Stimulated activated CD4-positive, alpha-beta T cell treated with anti-CD3 and anti-CD28 coated beads, Interleukin-1b, Interleukin-23, amount 100 ng/mL, for 24 hours (primary cell): ENCODE measurements around the gene TMEM18.

Experiments used
- DNase-seq, 4 experiments: peaks; one replicate each; pipeline ENCODE4 v3.0.0-alpha.2; 2020; ENCODE audit warnings: low read depth in 4 of 4, low spot score in 1 of 4

Gene TMEM18

DNA sequence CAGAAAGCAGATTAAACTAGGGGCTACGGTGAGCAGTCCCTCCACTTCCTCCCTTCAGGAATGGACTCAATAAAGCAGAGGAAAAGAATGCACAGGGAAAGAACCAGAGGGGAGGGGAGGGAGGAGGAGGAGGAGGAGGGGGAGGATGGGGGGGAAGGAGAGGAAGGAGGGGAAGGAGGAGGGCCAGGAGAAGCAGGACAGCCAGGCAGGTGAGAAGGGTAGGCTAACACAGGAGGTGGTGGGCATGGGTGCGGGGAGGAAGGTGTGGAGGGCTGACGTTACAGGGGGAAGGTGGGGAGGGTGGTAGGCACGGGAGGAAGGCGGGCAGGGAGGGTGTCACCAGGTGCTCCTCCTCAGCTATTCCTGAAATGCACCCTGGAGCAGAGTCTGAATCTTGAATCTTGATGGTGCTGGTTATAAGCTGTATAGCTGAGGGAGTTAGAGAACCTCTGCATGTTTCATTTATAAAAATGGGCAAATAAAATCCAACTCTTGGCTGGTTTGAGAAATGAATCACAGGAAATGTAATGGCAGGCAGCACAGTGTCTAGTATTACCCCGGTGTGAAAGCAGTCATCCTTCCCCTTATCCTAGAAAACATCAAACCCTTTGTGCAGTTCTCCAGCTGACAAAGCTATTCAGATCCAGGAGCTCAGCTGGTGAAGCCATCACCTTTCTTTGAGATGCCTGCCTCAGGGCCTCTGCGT lies 3.4 kb downstream of the TMEM18 start:
- no peak for DNase-seq

DNA sequence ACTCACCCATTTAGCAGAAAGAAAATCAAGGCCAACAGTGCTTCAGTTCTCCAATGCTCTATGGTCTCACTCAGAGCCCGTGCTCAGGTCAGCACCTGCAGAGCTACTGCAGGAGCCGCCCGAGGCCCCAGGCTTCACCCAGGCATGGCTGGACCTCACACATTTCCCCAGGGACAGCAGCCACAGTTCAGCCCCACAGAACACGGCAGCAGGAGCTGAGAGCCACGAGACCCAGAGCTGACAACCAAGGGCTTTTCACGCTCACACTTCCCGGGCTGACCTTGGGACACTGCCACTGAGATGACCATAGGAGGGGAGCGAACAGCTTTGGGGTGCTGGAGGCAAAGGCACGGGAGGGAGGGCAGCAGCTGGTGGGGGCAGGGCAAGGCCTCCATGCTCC lies 4.2 kb downstream of the TMEM18 start:
- DNase-seq, result no peak

GRCh38 chr2:672606-672905 lies 4.7 kb downstream of the TMEM18 start:
- DNase-seq, result no peak

DNA sequence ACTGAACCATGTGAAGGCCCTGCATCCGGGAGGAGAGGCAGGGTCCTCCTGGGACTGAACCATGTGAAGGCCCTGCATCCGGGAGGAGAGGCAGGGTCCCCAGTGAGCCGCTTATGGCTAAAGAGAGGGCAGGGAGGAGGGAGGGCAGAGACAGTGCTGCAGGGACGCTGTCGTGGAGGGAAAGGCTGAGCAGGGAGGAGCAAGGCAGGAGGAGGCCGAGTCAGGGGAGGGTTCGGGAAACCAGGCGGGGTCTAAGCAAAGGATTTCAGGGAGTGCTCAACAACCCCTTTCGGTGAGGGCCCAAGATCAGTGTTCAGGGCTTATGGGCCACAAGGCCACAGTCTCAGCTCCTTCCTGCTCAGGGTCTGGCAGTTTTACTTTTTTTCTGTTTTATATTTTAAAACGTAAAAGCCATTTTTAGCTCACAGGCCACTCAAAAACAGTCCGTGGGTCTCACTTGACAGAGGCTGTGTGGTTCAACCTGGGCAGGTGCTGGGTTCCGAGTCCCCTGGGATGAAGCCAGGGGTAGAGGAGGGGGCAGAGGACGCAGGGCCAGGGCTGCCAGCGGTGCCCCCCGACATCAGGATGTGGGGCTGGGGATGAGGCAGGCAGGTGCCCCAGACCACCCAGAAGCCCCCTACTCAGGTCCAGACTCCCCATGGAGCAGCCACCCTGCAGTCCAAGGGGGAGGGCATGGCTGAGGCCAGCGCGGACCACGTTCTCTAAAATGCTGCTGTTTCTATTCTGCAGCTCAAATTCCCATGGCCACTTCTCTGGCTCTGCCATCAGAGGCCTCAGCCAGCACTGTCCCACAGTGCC lies 5.2 kb downstream of the TMEM18 start:
- no peak for DNase-seq

DNA sequence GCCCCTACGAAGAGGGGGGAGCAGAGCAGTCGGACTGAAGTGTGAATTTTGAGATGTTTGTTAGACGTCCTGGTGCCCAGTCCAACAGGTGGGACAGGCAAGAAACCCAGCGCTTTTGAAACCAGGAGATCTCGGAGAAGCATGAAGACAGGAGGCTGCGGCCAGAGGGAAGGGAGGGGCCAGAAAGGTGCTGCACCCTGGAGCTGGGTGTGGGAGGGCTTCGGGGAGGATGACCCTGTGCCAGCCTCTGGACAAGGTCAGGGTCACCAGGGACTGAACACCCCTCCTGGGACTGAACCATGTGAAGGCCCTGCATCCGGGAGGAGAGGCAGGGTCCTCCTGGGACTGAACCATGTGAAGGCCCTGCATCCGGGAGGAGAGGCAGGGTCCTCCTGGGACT lies 6.1 kb downstream of the TMEM18 start:
- no peak for DNase-seq

DNA sequence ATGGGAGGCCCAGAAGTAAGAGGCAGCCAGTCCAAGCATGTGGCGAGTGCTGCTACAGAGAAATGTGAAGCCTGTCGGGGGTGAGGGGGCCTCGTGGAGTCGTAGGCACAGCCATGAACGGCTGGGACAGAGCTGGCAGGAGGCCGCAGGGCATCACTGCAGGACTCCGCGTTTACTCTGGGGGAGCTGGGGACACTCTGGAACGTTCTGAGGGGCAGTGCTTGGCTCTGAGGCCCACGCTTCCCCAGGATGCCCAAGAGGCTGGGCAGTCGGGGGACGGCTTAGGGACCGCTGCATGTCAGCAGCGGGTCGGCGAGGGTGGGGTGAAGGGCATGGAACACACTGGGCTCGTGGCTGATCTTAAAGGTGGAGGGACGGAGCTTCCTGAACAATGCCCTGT lies 6.6 kb downstream of the TMEM18 start:
- DNase-seq, result no peak

- no peak for DNase-seq
Measured at GRCh38 chr2:669323-669722, 7.9 kb downstream of the TMEM18 start.

GRCh38 chr2:668000-668398 lies 9.2 kb downstream of the TMEM18 start:
- no peak for DNase-seq

DNA sequence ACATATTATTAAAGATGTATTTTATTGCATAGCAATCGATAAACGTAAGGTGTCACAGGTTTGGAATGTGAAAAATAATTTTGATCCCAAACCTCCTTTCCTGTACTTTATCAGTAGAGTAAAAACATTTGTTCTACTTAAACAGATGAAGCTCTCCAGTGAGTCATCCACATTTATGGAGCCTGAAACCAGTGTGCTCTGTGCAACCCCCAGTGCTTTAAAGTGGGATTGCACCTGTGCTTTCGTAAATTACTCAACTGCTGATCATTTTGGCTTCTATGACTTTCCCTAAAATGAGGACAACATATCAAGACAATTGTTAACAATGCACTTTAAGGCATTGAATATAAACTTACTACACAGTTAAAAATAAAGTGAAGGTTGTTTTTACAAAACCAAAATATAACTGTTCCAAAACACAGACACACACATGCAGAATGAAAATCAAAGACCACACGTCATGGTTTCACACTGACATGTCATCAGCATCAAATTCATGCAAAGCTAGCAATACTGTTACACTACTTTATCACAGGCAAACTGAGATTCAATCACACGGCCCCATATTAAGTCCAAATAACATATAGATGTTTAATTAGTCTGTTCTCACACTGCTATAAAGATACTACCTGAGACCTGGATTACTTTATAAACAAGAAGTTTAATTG lies 9.7 kb downstream of the TMEM18 start:
- no peak for DNase-seq

GRCh38 chr2:666441-666840 lies 10.8 kb downstream of the TMEM18 start:
- DNase-seq, result no peak

- DNase-seq, result no peak
Measured at GRCh38 chr2:665340-666073, 11.7 kb downstream of the TMEM18 start.

DNA sequence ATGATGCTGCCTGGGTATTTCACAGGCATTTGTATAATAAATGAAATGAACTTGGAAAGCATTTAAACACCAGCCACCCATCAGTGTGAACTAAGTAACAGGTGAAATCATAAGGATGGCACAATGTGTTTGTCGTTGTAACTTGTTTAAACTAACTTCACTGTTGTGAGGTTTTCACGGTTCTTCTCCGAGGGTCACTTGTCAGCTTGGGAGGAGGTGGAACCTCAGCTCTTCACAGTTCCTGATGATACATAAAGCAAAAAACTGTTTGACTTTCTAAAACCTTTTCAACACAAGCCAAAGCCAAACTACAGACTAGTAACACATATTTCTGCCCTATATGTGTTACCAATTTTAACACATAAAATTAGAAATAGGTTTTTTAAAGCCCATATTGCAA lies 13.1 kb downstream of the TMEM18 start:
- DNase-seq, result no peak

GRCh38 chr2:663221-663620 lies 14.0 kb downstream of the TMEM18 start:
- DNase-seq, result no peak

DNA sequence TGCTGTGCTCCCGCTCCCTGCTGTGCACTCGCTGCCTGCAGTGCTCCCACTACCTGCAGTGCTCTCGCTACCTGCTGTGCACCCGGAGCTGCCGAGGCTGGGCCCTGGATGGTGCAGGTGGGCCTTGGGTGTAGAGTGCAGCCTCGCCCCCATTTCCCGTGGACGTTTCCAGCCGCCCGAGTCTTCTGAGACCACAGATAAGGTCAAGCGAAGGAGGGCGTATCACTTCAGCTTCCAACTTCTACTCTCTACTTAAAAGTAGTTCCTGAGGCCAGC lies 15.9 kb downstream of the TMEM18 start:
- no peak for DNase-seq

DNA sequence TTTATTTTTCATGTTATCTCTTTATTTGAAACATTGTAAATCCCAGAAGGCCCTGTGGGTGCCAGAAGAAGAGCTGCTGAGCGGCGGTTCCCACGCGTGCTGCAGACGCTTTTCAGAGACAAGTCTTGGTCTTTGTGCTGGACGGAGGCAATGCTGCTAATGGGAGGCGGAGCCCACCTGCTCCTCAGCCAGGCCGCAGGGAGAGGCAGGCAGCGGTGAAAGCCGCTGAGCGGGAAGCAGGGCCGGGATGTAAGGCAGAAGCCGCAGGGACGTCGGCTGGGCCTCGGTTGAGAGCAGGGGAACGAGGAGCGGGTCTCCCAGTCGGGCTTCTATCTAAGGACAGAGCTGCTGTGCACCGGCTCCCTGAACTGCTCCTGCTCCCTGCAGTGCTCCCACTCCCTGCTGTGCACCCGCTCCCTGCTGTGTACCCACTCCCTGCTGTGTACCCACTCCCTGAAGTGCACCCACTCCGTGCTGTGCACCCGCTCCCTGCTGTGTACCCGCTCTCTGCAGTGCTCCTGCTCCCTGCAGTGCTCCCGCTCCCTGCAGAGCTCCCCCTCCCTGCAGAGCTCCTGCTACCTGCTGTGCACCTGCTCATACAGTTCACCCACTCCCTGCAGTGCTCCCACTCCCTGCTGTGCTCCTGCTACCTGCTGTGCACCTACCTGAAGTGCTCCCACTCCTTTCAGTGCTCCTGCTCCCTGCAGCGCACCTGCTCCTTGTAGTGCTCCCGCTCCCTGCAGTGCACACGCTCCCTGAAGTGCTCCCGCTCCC lies 16.4 kb downstream of the TMEM18 start:
- no peak for DNase-seq

DNA sequence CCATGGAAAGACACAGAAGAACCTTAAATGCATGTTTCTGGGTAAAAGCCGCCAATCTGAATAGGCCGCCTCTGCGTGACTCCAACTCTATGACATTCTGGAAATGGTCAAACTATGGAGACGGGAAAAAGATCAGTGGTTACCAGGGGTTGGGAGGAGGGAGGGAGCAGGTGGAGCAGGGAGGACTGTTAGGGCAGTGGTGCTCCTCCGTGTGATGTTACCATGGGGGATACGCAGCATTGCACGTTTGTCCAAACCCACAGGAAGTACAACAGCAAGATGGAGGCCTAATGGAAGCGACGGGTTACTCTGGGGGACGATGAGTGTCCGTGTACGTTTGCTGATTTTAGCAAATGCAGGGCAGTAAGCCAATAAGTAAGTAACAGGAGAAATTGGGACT lies 17.2 kb downstream of the TMEM18 start:
- DNase-seq, result no peak

DNA sequence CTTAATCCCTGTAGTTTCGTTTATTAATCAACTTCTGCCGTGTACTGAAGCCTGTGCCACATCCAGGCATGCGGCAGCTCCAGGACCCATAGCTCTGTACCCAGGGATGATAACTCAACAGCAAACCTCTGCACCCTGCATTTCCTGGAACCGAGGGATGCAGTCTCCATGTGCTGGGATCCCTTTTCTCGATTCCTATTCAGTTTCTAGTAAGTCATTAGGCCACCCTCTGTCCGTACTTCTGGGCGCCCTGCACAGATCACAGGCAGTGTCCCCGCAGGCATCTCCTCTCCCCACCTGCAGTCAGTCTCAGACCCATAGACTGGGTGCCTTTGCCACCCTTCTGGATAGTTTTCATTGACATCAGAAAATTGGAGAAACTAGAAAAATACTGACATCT lies 18.8 kb downstream of the TMEM18 start:
- DNase-seq, result no peak

GRCh38 chr2:657766-658165 lies 19.4 kb downstream of the TMEM18 start:
- DNase-seq, result no peak

DNA sequence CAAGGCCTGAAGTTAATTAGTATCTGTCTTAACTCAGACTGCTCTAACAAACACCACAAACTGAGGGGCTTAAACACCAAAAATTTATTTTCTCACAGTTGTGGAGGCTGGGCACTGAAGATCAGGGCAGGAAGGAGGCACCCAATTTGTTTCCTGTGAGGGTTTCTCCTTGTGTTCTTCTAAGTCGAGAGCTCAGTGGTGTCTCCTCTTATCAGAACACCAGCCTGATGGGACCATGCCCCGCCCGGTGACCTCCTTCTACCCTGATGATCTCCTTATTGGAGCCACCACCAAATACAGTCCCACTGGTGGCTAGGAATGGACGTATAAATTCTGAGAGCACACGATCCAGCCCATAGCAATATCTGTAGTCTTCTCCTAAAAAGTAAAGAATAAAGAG lies 20.5 kb downstream of the TMEM18 start:
- no peak for DNase-seq

DNA sequence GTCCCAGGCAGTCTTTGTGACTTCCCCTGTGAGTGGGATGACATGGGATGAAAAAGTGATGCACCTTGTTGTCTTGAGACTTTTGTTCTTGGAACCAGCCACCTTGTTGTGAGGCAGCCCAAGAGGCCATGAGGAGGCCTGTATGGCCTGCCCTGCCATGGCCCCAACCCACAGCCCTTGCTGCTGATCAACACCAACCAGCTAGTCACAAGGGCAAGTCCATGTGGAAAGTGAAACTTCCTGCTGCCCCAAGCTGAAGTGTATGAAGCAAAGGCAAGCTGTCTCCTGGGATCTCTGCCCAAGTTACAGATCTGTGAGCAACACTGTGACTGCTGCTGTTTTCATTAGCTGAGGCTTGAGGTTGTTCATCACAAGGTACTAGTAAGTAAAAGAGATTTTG lies 21.6 kb downstream of the TMEM18 start:
- DNase-seq, result no peak

- no peak for DNase-seq
Measured at GRCh38 chr2:654896-655295, 22.3 kb downstream of the TMEM18 start.
